ENCODE measurements around the gene CAPSL. TPM values are rescaled to one million over a fixed set of nuclear protein-coding genes. Genes with fewer than 3 reads are reported as not detected.

CAPSL gene
- total and polyA plus RNA-seq, 2 experiments from 2014 or later: 0.73 TPM; not detected in 1

GRCh38 chr5:35877655-35878054, 60.8 kb downstream of the CAPSL start:
- H3K4me2 ChIP-seq: no peak overlapping the region
- no peak overlapping the region for H3K4me3 ChIP-seq
- no peaks in the 10 kb centered on the region for H4K20me1 ChIP-seq (replicated peaks; ENCODE audit: insufficient read depth)
- no peaks in the 10 kb centered on the region for H3K79me2 ChIP-seq (replicated peaks; ENCODE audit: insufficient read depth)
- H3K27me3 Mint-ChIP-seq (ENCODE audit: insufficient read depth, low read depth, poor library complexity): no peaks in the 10 kb centered on the region
- no peak overlapping the region for H3K27ac Mint-ChIP-seq
- no peak overlapping the region for H3K27ac ChIP-seq (ENCODE audit: low read depth)
- H3K4me1 ChIP-seq (ENCODE audit: insufficient read depth): no peaks in the 10 kb centered on the region
- H3K4me3 Mint-ChIP-seq: no peak overlapping the region
- H2AFZ ChIP-seq: no peak overlapping the region
- H3K9me2 ChIP-seq (ENCODE audit: insufficient read depth): peaks cover 23% of the 10 kb centered on the region
- ATAC-seq: no peak
- H3K27me3 ChIP-seq (ENCODE audit: insufficient read depth): no peaks in the 10 kb centered on the region
- H3K9me3 Mint-ChIP-seq: no peaks in the 10 kb centered on the region
- no peaks in the 10 kb centered on the region for H3K36me3 ChIP-seq (ENCODE audit: insufficient read depth)
- no peaks in the 10 kb centered on the region for H3K4me1 Mint-ChIP-seq
- H3K36me3 Mint-ChIP-seq (ENCODE audit: low read depth): no peaks in the 10 kb centered on the region
- TF ChIP-seq ZNF331 (CRISPR knock-in tag; IDR thresholded peaks at IDR 0.05; ENCODE audit: low read depth): no peak
- TF ChIP-seq CREB1 (CRISPR knock-in tag; IDR thresholded peaks at IDR 0.05; ENCODE audit: low read depth): no peak
- TF ChIP-seq STAT1 (IDR thresholded peaks at IDR 0.05; ENCODE audit: unreplicated experiment): no peak
- no peak for TF ChIP-seq EZH2phosphoT487 (IDR thresholded peaks at IDR 0.05; ENCODE audit: unreplicated experiment)
- no peak for TF ChIP-seq ZNF462 (CRISPR knock-in tag; IDR thresholded peaks at IDR 0.05)
- no peak for TF ChIP-seq NANOG (IDR thresholded peaks at IDR 0.05; ENCODE audit: borderline replicate concordance)
- TF ChIP-seq POLR2AphosphoS5 (IDR thresholded peaks at IDR 0.05; ENCODE audit: low read depth): no peak
- DNase-seq (ENCODE audit: low spot score): no peak
- H3F3A ChIP-seq (replicated peaks; ENCODE audit: low read depth): no peaks in the 10 kb centered on the region

DNA sequence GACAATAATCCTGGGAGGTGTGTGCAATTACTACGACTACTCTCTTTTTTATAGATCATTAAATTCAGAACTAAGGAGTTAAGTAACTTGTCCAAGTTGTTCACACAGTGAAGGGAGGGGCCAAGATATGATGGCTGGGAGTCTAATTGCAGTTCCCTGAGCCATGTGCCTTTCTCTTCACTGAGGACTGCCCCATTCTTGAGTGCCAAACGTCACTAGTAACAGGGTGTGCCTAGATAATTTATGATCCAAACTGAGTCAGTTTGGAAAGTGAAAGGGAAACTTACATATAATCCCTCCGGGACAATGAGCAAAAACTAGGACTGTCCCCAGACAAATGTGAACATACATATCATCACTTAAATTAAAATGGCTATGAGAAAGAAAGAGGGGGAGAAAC, 61.5 kb downstream of the CAPSL start:
- no peak overlapping the region for H3K4me3 Mint-ChIP-seq
- no peak for TF ChIP-seq ETS1 (IDR thresholded peaks at IDR 0.05)
- no peak for TF ChIP-seq ZNF331 (CRISPR knock-in tag; IDR thresholded peaks at IDR 0.05; ENCODE audit: low read depth)
- no peak for TF ChIP-seq JUNB (IDR thresholded peaks at IDR 0.05; ENCODE audit: unreplicated experiment)

More for the DNA sequence above, 61.5 kb downstream of the CAPSL start:
- no peak overlapping the region for H3K27ac ChIP-seq (ENCODE audit: low read depth)
- no peaks in the 10 kb centered on the region for H3K79me2 ChIP-seq (replicated peaks; ENCODE audit: insufficient read depth)
- H3K4me3 ChIP-seq: no peak overlapping the region
- peaks cover 25% of the 10 kb centered on the region for H3K9me2 ChIP-seq (ENCODE audit: insufficient read depth)
- no peaks in the 10 kb centered on the region for H3F3A ChIP-seq (replicated peaks; ENCODE audit: low read depth)
- no peak overlapping the region for H3K4me2 ChIP-seq
- H3K36me3 ChIP-seq (ENCODE audit: insufficient read depth): no peaks in the 10 kb centered on the region
- no peaks in the 10 kb centered on the region for H3K27me3 ChIP-seq (ENCODE audit: insufficient read depth)
- H3K27me3 Mint-ChIP-seq (ENCODE audit: insufficient read depth, low read depth, poor library complexity): no peaks in the 10 kb centered on the region
- H3K9me3 Mint-ChIP-seq: no peaks in the 10 kb centered on the region
- H3K4me1 ChIP-seq (ENCODE audit: insufficient read depth): no peaks in the 10 kb centered on the region
- DNase-seq (ENCODE audit: low spot score): no peak
- H3K36me3 Mint-ChIP-seq (ENCODE audit: low read depth): no peaks in the 10 kb centered on the region
- ATAC-seq: no peak
- no peaks in the 10 kb centered on the region for H3K4me1 Mint-ChIP-seq
- H2AFZ ChIP-seq: no peak overlapping the region
- H3K27ac Mint-ChIP-seq: no peak overlapping the region
- no peaks in the 10 kb centered on the region for H4K20me1 ChIP-seq (replicated peaks; ENCODE audit: insufficient read depth)
